Epithelial cell of umbilical artery (primary cell): ENCODE results near the gene SLC34A3. TPM values are rescaled to one million over a fixed set of nuclear protein-coding genes. Genes with fewer than 3 reads are reported as not detected.

Source experiments
- total RNA-seq: library from RNA; depleted of rRNA; stranded (reverse); fragments of >200 nt; gene quantifications from 2 replicates; pipeline ENCODE4 v1.2.3, GENCODE V29; 2014

SLC34A3 gene
- total RNA-seq, 1 donor from 2014 or later, result not detected

Other genes with a start within 250 kb of the SLC34A3 start
- not detected in 2 replicates for gene LCNL1, start 247.9 kb upstream of the SLC34A3 start, total RNA-seq
- 18.8 and 26.0 TPM in 2 replicates for gene PAXX, start 238.5 kb upstream of the SLC34A3 start, total RNA-seq
- gene CLIC3, start 234.3 kb upstream of the SLC34A3 start, total RNA-seq, result 0.32 TPM in 1 of 2 replicates, not detected in the other
- 4.0 and 8.4 TPM in 2 replicates for gene ABCA2, start 202.7 kb upstream of the SLC34A3 start, total RNA-seq
- gene FUT7, start 198.8 kb upstream of the SLC34A3 start, total RNA-seq, result not detected in 2 replicates
- 28.3 and 29.2 TPM in 2 replicates for gene NPDC1, start 184.7 kb upstream of the SLC34A3 start, total RNA-seq
- not detected in 2 replicates for gene ENTPD2, start 176.8 kb upstream of the SLC34A3 start, total RNA-seq
- gene SAPCD2, start 160.3 kb upstream of the SLC34A3 start, total RNA-seq, result 15.3 and 19.3 TPM in 2 replicates
- gene UAP1L1, start 153.4 kb upstream of the SLC34A3 start, total RNA-seq, result 6.2 and 15.8 TPM in 2 replicates
- 57.0 and 64.3 TPM in 2 replicates for gene MAN1B1, start 143.9 kb upstream of the SLC34A3 start, total RNA-seq
- 63.1 and 69.8 TPM in 2 replicates for gene DPP7, start 116.2 kb upstream of the SLC34A3 start, total RNA-seq
- under 0.01 TPM in 2 replicates for gene GRIN1, start 91.7 kb upstream of the SLC34A3 start, total RNA-seq
- gene LRRC26, start 60.9 kb upstream of the SLC34A3 start, total RNA-seq, result not detected in 2 replicates
- not detected in 2 replicates for gene TMEM210, start 58.8 kb upstream of the SLC34A3 start, total RNA-seq
- 22.7 and 24.6 TPM in 2 replicates for gene ANAPC2, start 42.3 kb upstream of the SLC34A3 start, total RNA-seq
- 105 and 126 TPM in 2 replicates for gene SSNA1, start 42.2 kb upstream of the SLC34A3 start, total RNA-seq
- gene TPRN, start 30.2 kb upstream of the SLC34A3 start, total RNA-seq, result 4.6 and 5.5 TPM in 2 replicates
- gene TMEM203, start 25.3 kb upstream of the SLC34A3 start, total RNA-seq, result 30.9 and 34.1 TPM in 2 replicates
- gene NDOR1, start 25.2 kb upstream of the SLC34A3 start, total RNA-seq, result 3.6 TPM in 2 replicates
- 0.32 TPM in 1 of 2 replicates, not detected in the other for gene RNF208, start 8.7 kb upstream of the SLC34A3 start, total RNA-seq
- gene CYSRT1, start 5.7 kb upstream of the SLC34A3 start, total RNA-seq, result 0.32 TPM in 1 of 2 replicates, not detected in the other
- not detected in 2 replicates for gene RNF224, start 3.4 kb upstream of the SLC34A3 start, total RNA-seq
- 222 and 249 TPM in 2 replicates for gene TUBB4B, start 10.4 kb downstream of the SLC34A3 start, total RNA-seq
- gene STPG3, start 20.4 kb downstream of the SLC34A3 start, total RNA-seq, result not detected in 2 replicates
- gene NELFB, start 24.4 kb downstream of the SLC34A3 start, total RNA-seq, result 61.4 and 67.0 TPM in 2 replicates
- gene TOR4A, start 46.8 kb downstream of the SLC34A3 start, total RNA-seq, result 29.3 and 39.0 TPM in 2 replicates
- 25.1 and 46.1 TPM in 2 replicates for gene NRARP, start 71.4 kb downstream of the SLC34A3 start, total RNA-seq
- 18.8 and 22.0 TPM in 2 replicates for gene EXD3, start 192.3 kb downstream of the SLC34A3 start, total RNA-seq
- gene NOXA1, start 192.5 kb downstream of the SLC34A3 start, total RNA-seq, result 0.46 and 0.65 TPM in 2 replicates
- not detected in 2 replicates for gene ENTPD8, start 210.5 kb downstream of the SLC34A3 start, total RNA-seq
- 17.9 and 19.0 TPM in 2 replicates for gene NSMF, start 228.4 kb downstream of the SLC34A3 start, total RNA-seq